PC-3 (cell line): ENCODE results near the gene EIF4A3. TPM values are rescaled to one million over a fixed set of nuclear protein-coding genes. Genes with fewer than 3 reads are reported as not detected.

Experiments
- ATAC-seq: fragments of 200-7000 bp; cut with Tn5 transposase; 2 replicates; pipeline ENCODE4 v1.9.1; 2020; ENCODE audit warnings: mild to moderate bottlenecking, moderate library complexity
- BruUV-seq: library from RNA; stranded (reverse); fragments of 400-500 nt; replicated peaks from 2 replicates; lab custom pipeline; 2021; lab: Mats Ljungman, UMichigan
- CTCF ChIA-PET: fragments of 300-600 bp; sonication (Branson Sonifier 250); formaldehyde crosslinking; loops from one replicate; lab custom pipeline; 2022; ENCODE audit warnings: antibody characterized with exemption; lab: Charles Lee
- POLR2A ChIA-PET: fragments of 300-600 bp; sonication (Branson Sonifier 250); formaldehyde crosslinking; loops from one replicate; lab custom pipeline; 2022; ENCODE audit warnings: antibody characterized with exemption; ENCODE audit not compliant: unreplicated experiment; lab: Charles Lee
- DNase-seq: peaks from one replicate; pipeline ENCODE4 v3.0.0-alpha.2; 2015
- H2AFZ ChIP-seq: fragments of 300-600 bp; sonication (generic); 2 replicates; pipeline ENCODE4 v1.6.0; 2016; ENCODE audit warnings: antibody characterized with exemption, low read length
- H3F3A ChIP-seq: fragments of 300-600 bp; sonication (generic); one replicate; pipeline ENCODE4 v1.6.0; 2017; ENCODE audit warnings: antibody characterized with exemption, low read length, control low read depth, mild to moderate bottlenecking; ENCODE audit not compliant: unreplicated experiment
- H3K27ac ChIP-seq: fragments of 300-600 bp; sonication (generic); 2 replicates; pipeline ENCODE4 v1.5.1; 2016; ENCODE audit warnings: mild to moderate bottlenecking, low read length
- H3K27me3 ChIP-seq: fragments of 300-600 bp; sonication (generic); 2 replicates; pipeline ENCODE4 v1.6.1; 2016; ENCODE audit warnings: low read length, mixed read lengths
- H3K36me3 ChIP-seq: fragments of 300-600 bp; sonication (generic); 2 replicates; pipeline ENCODE4 v1.6.1; 2016; ENCODE audit warnings: low read depth, mixed run types, low read length, mixed read lengths
- H3K4me1 ChIP-seq: fragments of 300-600 bp; sonication (generic); 2 replicates; pipeline ENCODE4 v1.5.1; 2016; ENCODE audit warnings: low read length; ENCODE audit not compliant: insufficient read depth
- H3K4me2 ChIP-seq: fragments of 300-600 bp; sonication (generic); 2 replicates; pipeline ENCODE4 v1.6.0; 2016; ENCODE audit warnings: low read length
- H3K4me3 ChIP-seq: fragments of 300-600 bp; sonication (generic); 2 replicates; pipeline ENCODE4 v1.5.1; 2016; ENCODE audit warnings: mild to moderate bottlenecking, low read length, mixed read lengths
- H3K79me2 ChIP-seq: fragments of 300-600 bp; sonication (generic); 2 replicates; pipeline ENCODE4 v1.6.1; 2017; ENCODE audit warnings: low read length, mixed read lengths
- H3K9ac ChIP-seq: fragments of 300-600 bp; sonication (generic); 2 replicates; pipeline ENCODE4 v1.6.0; 2016; ENCODE audit warnings: mild to moderate bottlenecking, low read length
- H3K9me2 ChIP-seq: fragments of 300-600 bp; sonication (generic); replicated peaks from 2 replicates; pipeline ENCODE4 v1.6.1; 2016; ENCODE audit warnings: mixed run types, low read length, mixed read lengths
- H3K9me3 ChIP-seq: fragments of 300-600 bp; sonication (generic); 2 replicates; pipeline ENCODE4 v1.6.1; 2016; ENCODE audit warnings: low read length, mixed read lengths
- H4K20me1 ChIP-seq: fragments of 300-600 bp; sonication (generic); 2 replicates; pipeline ENCODE4 v1.6.1; 2016; ENCODE audit warnings: low read length, mixed read lengths
- CTCF ChIP-seq: fragments of 300-600 bp; sonication (generic); conservative IDR thresholded peaks from 2 replicates; pipeline ENCODE4 v1.5.1; 2017; ENCODE audit warnings: antibody characterized with exemption, low read depth, mild to moderate bottlenecking, low read length
- EZH2 ChIP-seq: fragments of 300-600 bp; sonication (generic); IDR thresholded peaks from one replicate; pipeline ENCODE4 v1.6.1; 2017; ENCODE audit warnings: antibody characterized with exemption, mild to moderate bottlenecking, low read length; ENCODE audit not compliant: unreplicated experiment
- EZH2phosphoT487 ChIP-seq: fragments of 300-600 bp; sonication (generic); IDR thresholded peaks from 2 replicates; pipeline ENCODE4 v1.6.1; 2018; ENCODE audit warnings: mild to moderate bottlenecking, antibody characterized with exemption, low read length, borderline replicate concordance
- intact Hi-C: fragments of 100-400 bp; cut with micrococcal nuclease; formaldehyde crosslinking; loops from 2 replicates; pipeline ENCODE4 v1.9.0; 2023
- total RNA-seq: library from RNA; depleted of rRNA; stranded (reverse); fragments of >200 nt; gene quantifications from 2 replicates; pipeline ENCODE4 v1.2.3, GENCODE V29; 2014

The EIF4A3 gene
- total RNA-seq, 1 experiment from 2014 or later = 167 TPM

GRCh38 chr17:80180192-80180591 is 33.3 kb upstream of the EIF4A3 start:
- no peak overlapping the region for H3K4me2 ChIP-seq
- no TSS peak for BruUV-seq
- POLR2A ChIA-PET = no interaction called here
- H3K27ac ChIP-seq = no peak overlapping the region
- H3K4me1 ChIP-seq = no peaks in the 10 kb centered on the region
- DNase-seq (no peak), ATAC-seq (no peak)
- no peak overlapping the region for H3K9ac ChIP-seq
- intact Hi-C loops = no loop called here
- H3K9me2 ChIP-seq = no peaks in the 10 kb centered on the region
- CTCF ChIA-PET = no interaction called here
- no peak overlapping the region for H2AFZ ChIP-seq
- H3K79me2 ChIP-seq = no peaks in the 10 kb centered on the region
- no peak for TF ChIP-seq EZH2phosphoT487
- TF ChIP-seq CTCF = no peak
- TF ChIP-seq EZH2 = no peak
- H4K20me1 ChIP-seq = no peaks in the 10 kb centered on the region
- no peaks in the 10 kb centered on the region for H3K9me3 ChIP-seq
- H3F3A ChIP-seq = no peaks in the 10 kb centered on the region
- no peaks in the 10 kb centered on the region for H3K27me3 ChIP-seq
- no peaks in the 10 kb centered on the region for H3K36me3 ChIP-seq
- no peak overlapping the region for H3K4me3 ChIP-seq

- Histone ChIP-seq H3F3A (no peaks in the 10 kb centered on the region), H3K9ac (no peak overlapping the region), H3K79me2 (no peaks in the 10 kb centered on the region), H3K4me3 (no peak overlapping the region), H2AFZ (no peak overlapping the region), H3K27me3 (no peaks in the 10 kb centered on the region), H3K9me3 (no peaks in the 10 kb centered on the region), H3K27ac (no peak overlapping the region), H3K4me1 (no peaks in the 10 kb centered on the region), H3K4me2 (no peak overlapping the region), H4K20me1 (no peaks in the 10 kb centered on the region), H3K9me2 (no peaks in the 10 kb centered on the region), H3K36me3 (no peaks in the 10 kb centered on the region)
- DNase-seq = no peak
- no peak for TF ChIP-seq EZH2phosphoT487
- ATAC-seq = no peak
- CTCF ChIA-PET = no interaction called here
- POLR2A ChIA-PET = no interaction called here
- BruUV-seq = no TSS peak
- intact Hi-C loops = no loop called here
These were observed 31.2 kb upstream of the EIF4A3 start for GRCh38 chr17:80177986-80178595.

- no TSS peak for BruUV-seq
- no peak for TF ChIP-seq CTCF
- TF ChIP-seq EZH2phosphoT487 = no peak
- TF ChIP-seq EZH2 = no peak
- no peaks in the 10 kb centered on the region for H4K20me1 ChIP-seq
- DNase-seq (no peak), ATAC-seq (no peak)
- no peak overlapping the region for H3K4me3 ChIP-seq
- no peak overlapping the region for H2AFZ ChIP-seq
- ChIA-PET POLR2A (no interaction called here), CTCF (no interaction called here)
- no peak overlapping the region for H3K27ac ChIP-seq
- no peaks in the 10 kb centered on the region for H3K9me3 ChIP-seq
- no peaks in the 10 kb centered on the region for H3K79me2 ChIP-seq
- H3K36me3 ChIP-seq = no peaks in the 10 kb centered on the region
- H3K9me2 ChIP-seq = no peaks in the 10 kb centered on the region
- no peaks in the 10 kb centered on the region for H3K4me1 ChIP-seq
- no peaks in the 10 kb centered on the region for H3F3A ChIP-seq
- no peak overlapping the region for H3K9ac ChIP-seq
- intact Hi-C loops = no loop called here
- H3K27me3 ChIP-seq = no peaks in the 10 kb centered on the region
- no peak overlapping the region for H3K4me2 ChIP-seq
These were observed 29.8 kb upstream of the EIF4A3 start for GRCh38 chr17:80176757-80177156.
